SU-DHL-6 (cell line): ENCODE data around the gene UCP2.

Experiments
- H2AFZ ChIP-seq: fragments of 200-600 bp; sonication (generic); 2 replicates; pipeline ENCODE4 v1.6.1; 2014; ENCODE audit warnings: low read depth, mild to moderate bottlenecking, moderate library complexity, mixed read lengths, antibody characterized with exemption, low read length; ENCODE audit not compliant: severe bottlenecking
- H3F3A ChIP-seq: fragments of 200-600 bp; shearing (Covaris generic); 2 replicates; pipeline ENCODE4 v1.6.0; 2016; ENCODE audit warnings: antibody characterized with exemption, mild to moderate bottlenecking; ENCODE audit not compliant: insufficient read depth
- H3K27ac ChIP-seq: fragments of 200-600 bp; sonication (generic); 2 replicates; pipeline ENCODE4 v1.5.1; 2016; ENCODE audit warnings: low read depth, mild to moderate bottlenecking, low read length, moderate library complexity, mixed read lengths
- H3K27me3 ChIP-seq: fragments of 200-600 bp; sonication (generic), shearing (Covaris generic); 2 replicates; pipeline ENCODE4 v1.6.0; 2014; ENCODE audit warnings: mild to moderate bottlenecking, low read length
- H3K36me3 ChIP-seq: fragments of 200-600 bp; sonication (generic); 2 replicates; pipeline ENCODE4 v1.6.1; 2014; ENCODE audit warnings: mild to moderate bottlenecking, low read length, mixed read lengths
- H3K4me2 ChIP-seq: fragments of 300-600, 200-600 bp; shearing (Covaris generic), sonication (generic); 2 replicates; pipeline ENCODE4 v1.6.0; 2014; ENCODE audit warnings: low read length, low read depth, mild to moderate bottlenecking; ENCODE audit not compliant: poor library complexity, severe bottlenecking
- H3K4me3 ChIP-seq: fragments of 200-600 bp; sonication (generic); 2 replicates; pipeline ENCODE4 v1.5.1; 2014; ENCODE audit warnings: antibody characterized with exemption, low read length, mild to moderate bottlenecking, mixed read lengths; ENCODE audit not compliant: insufficient read depth, poor library complexity, severe bottlenecking
- H3K79me2 ChIP-seq: fragments of 200-600 bp; sonication (generic); 2 replicates; pipeline ENCODE4 v1.6.1; 2014; ENCODE audit warnings: mild to moderate bottlenecking, low read length, moderate library complexity; ENCODE audit not compliant: insufficient read depth
- H3K9ac ChIP-seq: fragments of 200-600 bp; sonication (generic); 2 replicates; pipeline ENCODE4 v1.7.0; 2014; ENCODE audit warnings: mild to moderate bottlenecking, low read length
- H3K9me2 ChIP-seq: fragments of 200-600 bp; sonication (generic); replicated peaks from 2 replicates; pipeline ENCODE4 v1.6.1; 2014; ENCODE audit warnings: low read length; ENCODE audit not compliant: insufficient read depth
- H3K9me3 ChIP-seq: fragments of 200-600 bp; sonication (generic); 2 replicates; pipeline ENCODE4 v1.6.1; 2014; ENCODE audit warnings: low read length, mixed read lengths; ENCODE audit not compliant: insufficient read depth
- H4K20me1 ChIP-seq: fragments of 200-600 bp; sonication (generic); 2 replicates; pipeline ENCODE4 v1.6.1; 2014; ENCODE audit warnings: low read depth, mild to moderate bottlenecking, antibody characterized with exemption, low read length, moderate library complexity, mixed read lengths
- CTCF ChIP-seq: fragments of 200-600 bp; sonication (generic); IDR thresholded peaks from one replicate; pipeline ENCODE4 v1.5.1; 2017; ENCODE audit warnings: antibody characterized with exemption, mild to moderate bottlenecking, low read length, moderate library complexity; ENCODE audit not compliant: insufficient read depth, poor library complexity, severe bottlenecking
- EZH2phosphoT487 ChIP-seq: fragments of 200-600 bp; sonication (generic), shearing (Covaris generic); conservative IDR thresholded peaks from 2 replicates; pipeline ENCODE4 v1.6.1; 2018; ENCODE audit warnings: mild to moderate bottlenecking, antibody characterized with exemption, low read length, moderate library complexity, mixed read lengths

UCP2 gene

GRCh38 chr11:73969991-73970800 is 12.4 kb downstream of the UCP2 start:
- no peak overlapping the region for H3K9ac ChIP-seq
- H3K4me3 ChIP-seq, result no peak overlapping the region
- no peaks in the 10 kb centered on the region for H3K27me3 ChIP-seq
- no peaks in the 10 kb centered on the region for H3K9me2 ChIP-seq
- H3F3A ChIP-seq, result peaks cover 7% of the 10 kb centered on the region; the same call in 1 of the 2 replicates
- no peaks in the 10 kb centered on the region for H3K79me2 ChIP-seq
- no peak for TF ChIP-seq CTCF
- TF ChIP-seq EZH2phosphoT487, result no peak
- H4K20me1 ChIP-seq, result no peaks in the 10 kb centered on the region
- no peaks in the 10 kb centered on the region for H3K36me3 ChIP-seq
- no peak overlapping the region for H3K27ac ChIP-seq
- no peak overlapping the region for H3K4me2 ChIP-seq
- no peak overlapping the region for H2AFZ ChIP-seq
- H3K9me3 ChIP-seq, result no peaks in the 10 kb centered on the region

- no peaks in the 10 kb centered on the region for H3K79me2 ChIP-seq
- H3K27me3 ChIP-seq, result no peaks in the 10 kb centered on the region
- no peak overlapping the region for H3K4me3 ChIP-seq
- no peak overlapping the region for H2AFZ ChIP-seq
- H3F3A ChIP-seq, result peaks cover 7% of the 10 kb centered on the region; the same call in 1 of the 2 replicates
- no peak overlapping the region for H3K4me2 ChIP-seq
- no peaks in the 10 kb centered on the region for H4K20me1 ChIP-seq
- H3K9me2 ChIP-seq, result no peaks in the 10 kb centered on the region
- no peak overlapping the region for H3K27ac ChIP-seq
- H3K9ac ChIP-seq, result no peak overlapping the region
- H3K9me3 ChIP-seq, result no peaks in the 10 kb centered on the region
- no peaks in the 10 kb centered on the region for H3K36me3 ChIP-seq
- TF ChIP-seq EZH2phosphoT487 (no peak), CTCF (no peak)
Observed at GRCh38 chr11:73969091-73969490, 13.6 kb downstream of the UCP2 start.

- Histone ChIP-seq H3K9me2 (no peaks in the 10 kb centered on the region), H3K4me2 (no peak overlapping the region), H3K9me3 (no peaks in the 10 kb centered on the region), H3K79me2 (no peaks in the 10 kb centered on the region), H3K9ac (no peak overlapping the region), H3K27ac (no peak overlapping the region), H4K20me1 (no peaks in the 10 kb centered on the region), H3K4me3 (no peak overlapping the region), H2AFZ (no peak overlapping the region), H3K27me3 (no peaks in the 10 kb centered on the region), H3K36me3 (no peaks in the 10 kb centered on the region), H3F3A (peaks cover 7% of the 10 kb centered on the region; the same call in 1 of the 2 replicates)
- TF ChIP-seq EZH2phosphoT487 (no peak), CTCF (no peak)
Observed at GRCh38 chr11:73968356-73968966, 14.2 kb downstream of the UCP2 start.
